ENCODE data around the gene RARA.
"Not testable (repeated sequence)": the region's sequence is repeated elsewhere in the genome, so short reads cannot be mapped to it uniquely, and the experiment has no call there.

The RARA gene

GRCh38 chr17:40361063-40361924 lies 52.3 kb downstream of the RARA start:
- DNase-seq = no peak

DNA sequence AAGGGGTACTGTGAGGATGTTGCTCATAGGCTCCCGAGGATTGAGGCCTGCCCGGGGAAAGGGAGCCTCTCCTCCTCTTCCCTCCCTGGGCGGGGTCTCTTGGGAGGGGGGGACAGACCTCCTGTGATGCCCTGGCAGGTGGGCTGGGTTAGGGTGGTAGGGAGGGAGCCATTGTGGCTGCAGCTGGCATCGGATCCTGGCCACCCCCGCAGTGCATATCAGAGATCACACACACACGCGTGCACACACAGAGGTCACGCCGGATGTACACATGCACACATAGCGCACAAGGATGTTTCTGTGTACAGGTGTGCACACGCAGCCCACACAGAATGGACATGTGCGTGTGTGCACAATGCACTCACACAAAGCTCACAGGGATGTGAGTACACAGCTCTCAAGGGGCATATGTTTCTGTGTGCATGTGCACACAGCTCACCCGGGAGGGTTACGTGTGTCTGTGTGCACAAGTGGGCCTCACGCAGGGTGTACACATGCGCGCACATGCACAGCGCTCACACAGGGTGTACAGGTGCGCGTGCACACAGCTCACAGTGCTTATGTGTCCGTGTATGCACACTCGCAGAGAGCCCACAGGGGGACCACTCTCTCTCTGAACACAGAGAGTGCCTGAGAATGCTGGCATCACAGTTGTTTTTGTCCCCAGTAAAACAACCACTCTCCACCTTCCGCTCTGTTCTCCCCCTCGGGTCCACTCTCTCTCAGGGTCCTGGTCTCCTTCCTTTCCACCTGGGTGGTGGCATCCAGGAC lies 53.1 kb downstream of the RARA start:
- no peak for DNase-seq

DNA sequence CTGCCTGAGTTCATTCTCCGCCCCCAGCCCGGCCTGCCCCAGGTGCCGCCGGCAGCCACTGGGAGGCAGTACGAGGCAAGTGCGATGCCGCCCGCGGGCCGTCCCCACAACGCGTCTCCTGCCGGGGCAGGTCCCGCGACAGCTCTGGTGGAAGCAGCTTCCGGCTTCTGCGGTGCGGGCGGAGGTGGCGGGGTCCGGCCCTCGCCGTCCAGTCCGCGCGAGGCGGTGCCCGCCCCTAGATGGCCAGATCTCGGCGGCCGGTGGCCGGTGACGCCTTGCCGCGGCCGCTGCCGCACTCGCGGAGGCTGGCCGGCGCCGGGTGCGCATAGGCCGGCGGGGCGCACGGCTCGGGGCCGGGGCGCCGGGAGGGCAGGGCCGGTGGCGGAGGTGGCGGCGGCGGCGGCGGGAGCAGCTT lies 53.7 kb downstream of the RARA start:
- peak; percentile 58 for DNase-seq

GRCh38 chr17:40363111-40363827 lies 54.3 kb downstream of the RARA start:
- no peak for DNase-seq

DNA sequence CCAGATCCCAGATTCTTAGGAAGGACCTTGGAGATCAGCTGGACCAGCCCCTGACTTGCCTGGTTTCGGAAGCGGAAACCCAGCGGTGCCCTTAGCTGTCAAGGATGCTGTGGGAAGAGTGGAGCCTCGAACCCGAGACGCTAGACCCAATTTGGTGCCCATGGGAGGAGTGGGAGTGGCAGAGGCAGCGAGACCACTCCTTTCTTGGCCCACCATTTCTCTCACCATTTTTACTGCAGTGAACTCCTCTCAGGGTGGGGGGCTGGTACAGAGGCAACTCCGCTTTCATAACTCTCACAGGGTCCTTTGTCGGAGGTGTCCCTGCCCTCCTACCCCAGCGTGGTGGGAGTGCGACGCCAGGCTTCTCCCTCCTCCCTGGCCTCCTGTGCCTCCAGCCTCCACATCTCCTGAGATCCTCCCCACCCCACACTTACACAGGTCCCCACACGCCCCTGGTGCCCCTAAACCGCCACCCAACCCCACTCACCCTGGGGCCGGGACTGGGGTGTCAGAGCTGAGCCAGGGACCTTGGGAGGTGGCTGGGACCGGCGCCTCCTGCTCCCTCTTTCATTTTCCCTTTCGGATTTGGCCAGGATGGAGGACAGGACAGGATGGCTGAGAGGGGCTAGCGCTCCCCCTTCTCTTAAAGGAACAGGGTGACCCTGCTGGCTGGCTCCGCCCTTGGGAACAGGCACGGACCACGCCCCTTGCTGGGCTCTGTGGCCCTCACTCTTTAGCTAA lies 55.3 kb downstream of the RARA start, which contains the start of gene GJD3:
TSS of gene GJD3 (minus strand) at position 617 of the 741 bp plus-strand sequence. CDS start 922 bp downstream, outside the sequence.
- no peak for DNase-seq

DNA sequence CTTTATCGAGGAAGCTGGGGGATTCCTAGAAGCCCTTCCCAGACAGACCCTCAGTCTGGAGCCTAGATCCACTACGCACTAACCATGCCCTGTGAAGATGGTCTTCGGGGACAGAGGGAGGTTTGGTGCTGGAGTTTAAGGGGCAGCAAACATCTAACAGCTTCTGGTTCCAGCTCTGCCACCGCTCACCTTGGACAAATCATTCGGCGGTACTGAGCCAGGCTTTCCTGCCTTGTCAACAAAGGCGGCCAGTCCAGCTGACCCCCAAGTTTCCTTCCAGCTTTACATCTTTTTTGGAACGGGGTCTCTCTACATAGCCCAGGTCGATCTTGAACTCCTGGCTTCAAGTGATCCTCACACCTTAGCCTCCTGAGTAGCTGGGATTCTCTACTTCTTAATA lies 55.9 kb downstream of the RARA start:
- no peak for DNase-seq

GRCh38 chr17:40366076-40366860 lies 57.3 kb downstream of the RARA start:
- DNase-seq = no peak

- no peak for DNase-seq
These were observed 58.0 kb downstream of the RARA start for GRCh38 chr17:40366861-40367518.

GRCh38 chr17:40367728-40368127 lies 58.7 kb downstream of the RARA start:
- not testable (repeated sequence) for DNase-seq

GRCh38 chr17:40369923-40370322 lies 60.9 kb downstream of the RARA start:
- DNase-seq = no peak

DNA sequence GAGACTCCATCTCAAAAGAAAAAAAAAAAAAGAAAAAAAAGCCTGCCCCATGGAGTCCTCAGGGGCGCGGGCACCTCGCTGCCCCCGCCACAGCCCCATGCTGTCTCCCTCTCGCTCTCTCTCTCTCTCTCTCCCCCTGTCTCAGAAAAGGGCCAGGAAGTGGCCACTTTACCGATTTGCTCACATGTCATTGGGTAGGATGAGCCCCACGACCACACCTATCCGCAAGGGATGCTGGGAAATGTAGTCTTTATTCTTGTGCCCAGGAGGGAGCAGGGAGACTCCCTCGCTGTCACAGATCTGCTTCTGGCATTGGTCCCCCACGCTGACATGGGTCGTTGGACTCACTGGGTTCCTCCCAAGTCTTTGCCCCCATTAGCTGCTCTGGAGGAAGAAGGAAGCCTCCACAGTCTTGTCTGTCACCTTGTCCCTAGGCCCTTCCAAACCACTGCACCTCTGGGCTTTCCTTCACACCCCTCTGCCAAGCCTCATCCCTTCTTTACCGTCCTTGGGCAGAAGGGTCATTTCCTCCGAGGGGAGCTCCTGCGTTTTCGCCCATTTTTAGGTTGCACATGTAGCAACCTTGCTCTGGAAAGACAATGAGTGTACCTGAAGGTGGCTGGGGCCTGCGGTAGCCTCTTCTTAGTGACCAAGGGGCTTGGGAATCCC lies 62.4 kb downstream of the RARA start:
- no peak for DNase-seq

- no peak for DNase-seq
These were observed 63.1 kb downstream of the RARA start for GRCh38 chr17:40372031-40372430.

- not testable (repeated sequence) for DNase-seq
These were observed 63.7 kb downstream of the RARA start for GRCh38 chr17:40372644-40373043.

DNA sequence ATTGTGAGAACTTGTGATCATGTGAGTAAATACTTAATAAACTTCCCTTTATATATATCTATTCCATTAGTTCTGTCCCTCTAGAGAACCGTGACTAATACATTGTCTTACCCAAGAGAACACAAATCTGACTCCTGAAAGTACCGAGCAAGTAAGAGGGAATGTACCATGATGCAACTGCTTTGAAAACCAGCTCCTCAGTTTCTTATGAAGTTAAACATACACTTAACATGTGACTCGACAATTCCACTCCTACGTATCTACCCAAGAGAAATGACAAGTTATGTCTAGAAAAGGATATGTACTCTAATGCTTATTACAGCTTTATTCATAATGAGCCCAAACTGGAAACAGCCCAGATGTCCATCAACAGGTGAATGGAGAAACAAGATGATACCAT lies 64.3 kb downstream of the RARA start:
- DNase-seq = no peak

- DNase-seq = no peak
These were observed 65.0 kb downstream of the RARA start for GRCh38 chr17:40373999-40374398.

DNA sequence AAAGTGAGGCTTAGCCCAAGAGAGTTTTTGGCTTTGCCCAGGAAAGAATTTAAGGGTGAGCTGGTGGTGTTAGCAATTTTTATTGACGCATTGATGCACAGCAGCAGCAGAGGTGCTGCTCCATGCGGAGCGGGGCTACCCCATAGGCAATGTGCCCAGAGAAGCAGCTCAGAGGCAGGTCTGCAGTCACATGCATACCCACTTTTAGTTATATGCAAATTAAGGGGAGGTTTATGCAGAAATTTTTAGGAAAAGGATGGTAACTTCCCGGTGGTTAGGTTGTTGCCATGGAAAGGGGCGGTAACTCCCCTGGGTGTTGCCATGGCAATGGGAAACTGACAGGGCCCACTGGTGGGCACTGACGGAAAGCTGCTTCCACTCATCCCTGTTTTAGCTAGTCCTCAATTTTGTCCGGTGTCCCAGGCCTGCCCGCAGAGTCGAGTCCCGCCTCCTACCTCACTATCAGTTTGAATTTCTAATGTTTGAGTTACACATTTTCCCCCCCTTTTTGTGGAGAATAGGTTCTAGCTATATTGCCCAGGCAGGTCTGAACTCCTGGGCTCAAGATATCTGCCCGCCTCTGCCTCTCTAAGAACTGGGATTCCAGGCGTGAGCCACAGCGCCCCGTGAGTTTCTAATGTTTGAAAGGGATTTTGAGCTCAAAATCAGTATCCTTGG lies 66.0 kb downstream of the RARA start:
- DNase-seq = no peak

- DNase-seq = not testable (repeated sequence)
These were observed 66.8 kb downstream of the RARA start for GRCh38 chr17:40375786-40376185.

DNA sequence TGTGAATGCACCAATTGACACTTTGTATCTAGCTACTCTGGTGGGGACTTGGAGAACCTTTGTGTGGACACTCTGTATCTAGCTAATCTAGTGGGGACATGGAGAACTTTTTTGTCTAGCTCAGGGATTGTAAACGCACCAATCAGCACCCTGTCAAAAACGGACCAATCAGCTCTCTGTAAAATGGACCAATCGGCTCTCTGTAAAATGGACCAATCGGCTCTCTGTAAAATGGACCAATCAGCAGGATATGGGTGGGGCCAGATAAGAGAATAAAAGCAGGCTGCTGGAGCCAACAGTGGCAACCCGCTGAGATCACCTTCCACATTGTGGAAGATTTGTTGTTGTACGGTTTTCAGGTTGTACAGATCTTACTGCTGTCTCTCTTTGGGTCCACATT lies 67.6 kb downstream of the RARA start:
- DNase-seq = not testable (repeated sequence)

DNA sequence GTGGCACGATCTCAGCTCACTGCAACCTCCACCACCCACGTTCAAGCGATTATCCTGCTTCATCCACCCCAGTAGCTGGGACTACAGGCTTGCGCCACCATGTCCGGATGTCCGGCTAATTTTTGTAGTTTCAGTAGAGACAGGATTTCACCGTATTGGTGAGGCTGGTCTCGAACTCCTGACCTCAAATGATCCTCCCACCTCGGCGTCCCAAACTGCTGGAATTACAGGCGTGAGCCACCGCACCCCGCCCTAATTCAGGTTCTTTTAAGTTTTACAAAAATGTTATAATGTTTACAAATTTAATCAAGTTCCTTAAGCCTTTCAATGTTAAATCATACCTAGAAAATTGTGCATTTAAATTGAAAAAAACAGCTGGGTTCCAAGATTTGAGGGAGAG lies 68.9 kb downstream of the RARA start:
- DNase-seq = no peak

DNA sequence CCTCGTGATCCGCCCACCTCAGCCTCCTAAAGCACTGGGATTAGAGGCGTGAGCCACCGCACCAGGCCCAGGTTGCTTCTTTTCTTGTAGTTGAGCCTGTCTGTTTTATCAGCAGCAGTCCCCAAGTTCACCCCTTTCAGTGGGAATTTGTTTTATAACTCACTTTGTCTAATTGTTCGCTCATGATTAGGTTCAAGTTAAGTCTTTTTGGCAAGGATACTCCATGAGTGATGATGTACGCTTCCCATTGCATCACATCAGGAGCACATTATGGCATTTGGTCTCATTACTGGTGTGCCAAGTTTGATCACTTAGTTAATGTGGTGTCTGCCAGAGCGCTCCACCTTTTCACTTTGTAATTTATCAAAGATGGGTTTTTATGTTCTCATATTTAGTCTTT lies 70.0 kb downstream of the RARA start:
- no peak for DNase-seq
